ENCODE measurements around the gene GAP43.

The GAP43 gene

GRCh38 chr3:115627180-115628074 is 4.1 kb downstream of the GAP43 start:
- no peak for DNase-seq

DNA sequence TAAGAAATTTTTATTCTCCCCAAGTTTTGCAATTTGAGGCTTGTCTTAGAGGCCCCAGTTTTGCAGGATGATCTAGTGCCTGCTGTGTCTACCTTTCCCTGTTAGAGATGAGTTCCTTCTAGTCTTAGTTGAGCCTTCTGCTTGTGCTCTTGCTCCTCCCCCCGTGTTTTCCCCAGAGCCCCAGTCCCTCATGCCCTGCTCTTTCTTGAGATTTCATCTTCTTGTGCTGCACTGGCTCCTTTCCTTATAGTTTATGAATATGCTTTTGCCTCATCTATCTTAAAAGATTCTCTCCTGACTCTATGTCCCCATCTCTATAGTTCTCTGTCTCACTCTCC is 4.7 kb downstream of the GAP43 start:
- DNase-seq, result no peak

DNA sequence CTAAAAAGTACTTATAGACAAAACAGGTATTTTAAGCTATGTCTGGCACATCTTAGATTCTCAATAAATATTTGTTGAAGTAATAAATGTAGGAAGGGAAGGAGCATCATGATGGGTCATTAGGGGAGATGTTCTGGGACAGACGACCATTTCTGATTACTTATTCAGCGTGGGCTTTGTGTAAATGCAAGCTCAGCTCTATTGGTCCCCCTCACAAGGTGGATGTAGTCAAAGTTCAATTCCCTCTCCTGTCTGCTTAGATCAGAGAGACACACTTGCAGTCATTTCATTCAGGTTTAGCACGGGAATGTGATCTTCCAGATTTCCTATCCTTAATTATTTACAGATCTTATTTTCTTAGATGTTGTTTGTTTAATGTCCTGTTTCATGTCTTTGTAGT is 7.5 kb downstream of the GAP43 start:
- DNase-seq, result no peak

- DNase-seq, result no peak
These were observed 8.7 kb downstream of the GAP43 start for GRCh38 chr3:115632026-115632425.

DNA sequence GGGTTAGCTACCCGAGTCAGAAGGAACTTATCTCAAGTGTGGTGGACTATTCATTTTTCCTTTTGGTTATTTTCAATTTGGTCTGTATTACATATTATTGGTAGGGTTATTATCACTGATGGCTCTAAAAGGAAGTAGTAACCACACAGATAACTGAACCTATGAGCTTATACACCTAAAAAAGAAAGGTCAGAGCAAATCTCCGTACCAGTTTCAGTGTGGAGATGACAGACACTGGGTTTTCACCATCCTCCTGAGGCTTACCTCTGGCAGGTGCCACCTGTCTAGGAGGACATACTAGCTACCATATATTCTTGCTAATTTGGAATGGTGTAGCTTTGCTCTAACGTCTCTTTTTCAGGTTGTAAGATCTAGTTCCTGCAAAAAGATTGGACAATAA is 10.2 kb downstream of the GAP43 start:
- no peak for DNase-seq

DNA sequence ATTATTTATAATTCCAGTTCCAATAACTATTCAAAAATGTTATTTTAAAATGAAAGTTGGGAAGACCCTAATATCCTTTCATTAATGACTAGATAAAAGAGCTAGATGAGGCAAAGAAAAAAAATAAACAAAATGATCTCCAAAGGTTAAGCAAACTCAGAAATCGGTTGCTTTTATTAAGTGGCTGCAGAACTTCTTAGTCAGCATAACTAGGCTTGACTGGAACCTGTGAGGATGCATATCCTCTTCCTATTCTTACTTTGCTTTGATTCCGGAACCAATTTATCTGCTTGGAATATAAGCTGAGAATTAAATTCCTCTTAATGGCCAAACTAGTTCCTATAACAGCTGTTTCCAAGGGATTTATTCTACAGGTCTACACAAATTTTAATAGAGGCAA is 10.7 kb downstream of the GAP43 start:
- DNase-seq, result no peak

DNA sequence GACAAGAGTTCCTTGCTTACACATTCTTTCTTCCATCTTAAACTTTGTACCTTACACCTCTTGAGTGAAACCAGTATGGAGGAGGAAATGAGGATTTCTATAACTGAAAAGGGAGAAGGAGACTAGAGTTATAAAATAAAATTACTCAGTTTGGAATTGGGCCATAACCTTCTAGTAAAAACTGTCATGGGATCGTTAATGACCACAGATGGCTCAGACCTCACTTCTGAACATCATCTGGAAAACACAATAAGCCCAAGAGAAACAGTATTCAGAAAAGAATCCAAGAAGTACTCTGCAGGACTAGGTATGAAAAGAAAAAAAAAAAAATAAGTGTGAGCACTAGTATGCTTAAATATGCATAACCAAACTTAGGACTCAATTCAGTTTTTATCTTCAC is 12.1 kb downstream of the GAP43 start:
- no peak for DNase-seq

DNA sequence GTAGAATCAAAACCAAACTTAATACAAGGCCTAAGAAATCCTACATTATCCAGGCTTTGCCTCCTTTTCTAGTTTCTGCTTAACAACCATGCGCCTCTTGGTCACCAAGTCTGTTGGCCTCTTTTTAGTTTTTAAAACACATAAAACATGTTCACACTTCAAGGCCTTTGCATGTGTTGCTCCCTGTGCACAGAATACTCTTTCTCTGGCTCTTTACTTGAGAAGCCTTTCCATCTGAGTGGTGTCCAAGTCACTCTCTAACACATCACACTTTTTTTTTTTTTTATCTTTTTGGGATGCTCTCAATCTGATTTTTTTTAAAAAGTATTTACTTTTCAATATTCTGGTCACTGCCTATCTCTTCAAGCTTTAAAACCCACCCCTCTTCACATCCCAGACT is 14.9 kb downstream of the GAP43 start:
- DNase-seq, result no peak

- DNase-seq, result no peak
These were observed 15.7 kb downstream of the GAP43 start for GRCh38 chr3:115638991-115639390.

- no peak for DNase-seq
These were observed 21.1 kb downstream of the GAP43 start for GRCh38 chr3:115644391-115644790.

GRCh38 chr3:115646027-115646690 is 22.8 kb downstream of the GAP43 start:
- DNase-seq, result no peak

DNA sequence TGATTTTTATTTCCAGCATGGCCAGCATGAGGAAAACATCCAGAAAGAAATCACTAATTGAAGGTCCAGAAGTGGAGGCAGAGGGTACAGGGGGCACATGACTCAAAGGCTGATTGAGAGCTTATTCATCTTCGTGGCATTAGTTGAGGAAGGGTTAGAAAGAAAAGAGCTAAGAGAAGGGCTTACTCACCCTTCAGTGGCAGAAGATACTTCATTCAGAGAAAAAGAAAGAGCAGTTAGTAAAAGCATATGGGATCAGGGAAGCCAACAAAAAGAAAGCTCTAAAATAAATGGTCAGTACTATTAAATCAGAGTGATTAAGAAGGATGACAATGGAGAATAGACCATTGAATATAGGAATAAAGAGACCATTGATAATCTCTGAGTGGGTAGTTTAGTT is 25.2 kb downstream of the GAP43 start:
- no peak for DNase-seq

- no peak for DNase-seq
These were observed 27.8 kb downstream of the GAP43 start for GRCh38 chr3:115651087-115651486.

DNA sequence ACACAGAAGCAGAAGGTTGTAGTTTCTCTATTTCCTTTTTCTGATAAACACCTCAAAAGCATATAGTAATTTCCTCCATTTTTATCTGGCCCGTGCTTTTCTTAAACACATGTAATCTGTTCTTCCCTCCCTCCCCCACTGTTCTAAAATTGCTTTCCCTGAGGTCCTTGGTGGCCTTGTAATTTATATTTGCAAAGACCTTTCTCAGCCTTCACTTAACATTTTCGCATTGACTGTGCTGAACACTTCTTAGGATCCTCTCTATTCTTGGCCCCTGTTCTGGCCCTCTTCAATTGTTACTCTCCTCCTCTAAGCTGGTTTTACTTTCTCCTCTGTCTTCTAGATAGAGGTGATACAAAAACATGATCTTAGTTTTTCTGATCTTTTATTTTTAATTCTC is 28.3 kb downstream of the GAP43 start:
- DNase-seq, result no peak

GRCh38 chr3:115652738-115653137 is 29.4 kb downstream of the GAP43 start:
- DNase-seq, result no peak

DNA sequence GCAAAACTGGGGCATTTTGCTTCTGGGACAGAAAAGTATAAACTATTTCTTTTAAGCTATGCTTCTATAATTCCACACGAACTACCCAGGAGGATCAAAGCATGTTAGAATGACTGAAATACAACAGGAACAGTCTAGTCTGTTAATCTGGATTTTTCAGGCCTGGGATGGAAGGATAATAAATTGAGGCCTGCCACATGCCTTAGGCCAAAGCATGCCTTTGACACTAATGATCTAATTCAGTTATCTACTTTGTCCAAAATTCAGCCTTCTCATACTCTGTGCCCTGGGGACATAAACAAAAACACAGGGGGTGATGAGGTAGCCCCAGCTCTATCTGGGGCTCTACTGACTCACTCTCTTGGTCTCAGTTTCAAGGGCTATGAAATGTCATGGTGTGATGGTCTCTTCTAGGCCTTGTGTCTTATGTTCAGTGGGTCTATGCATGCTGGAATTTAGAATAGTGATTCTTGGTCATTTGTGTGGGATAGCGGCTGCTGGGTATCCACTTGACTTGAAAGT is 32.5 kb downstream of the GAP43 start:
- no peak for DNase-seq

GRCh38 chr3:115657168-115657567 is 33.9 kb downstream of the GAP43 start:
- no peak for DNase-seq

DNA sequence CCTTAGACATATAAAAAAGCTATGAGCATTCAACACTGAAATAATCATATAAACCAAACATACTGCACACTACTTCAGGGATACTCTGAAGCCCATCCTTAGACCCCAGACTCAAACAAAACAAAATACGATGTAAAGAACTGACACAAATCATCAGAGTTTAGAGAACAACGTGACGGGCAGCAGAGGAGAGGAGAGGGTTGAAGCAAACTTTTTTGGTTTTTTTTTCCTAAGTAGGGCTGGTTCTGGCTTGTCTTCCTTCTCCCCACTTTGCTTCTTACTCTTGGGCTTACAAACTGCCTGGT is 34.7 kb downstream of the GAP43 start:
- no peak for DNase-seq

- no peak for DNase-seq
These were observed 35.2 kb downstream of the GAP43 start for GRCh38 chr3:115658337-115659181.

DNA sequence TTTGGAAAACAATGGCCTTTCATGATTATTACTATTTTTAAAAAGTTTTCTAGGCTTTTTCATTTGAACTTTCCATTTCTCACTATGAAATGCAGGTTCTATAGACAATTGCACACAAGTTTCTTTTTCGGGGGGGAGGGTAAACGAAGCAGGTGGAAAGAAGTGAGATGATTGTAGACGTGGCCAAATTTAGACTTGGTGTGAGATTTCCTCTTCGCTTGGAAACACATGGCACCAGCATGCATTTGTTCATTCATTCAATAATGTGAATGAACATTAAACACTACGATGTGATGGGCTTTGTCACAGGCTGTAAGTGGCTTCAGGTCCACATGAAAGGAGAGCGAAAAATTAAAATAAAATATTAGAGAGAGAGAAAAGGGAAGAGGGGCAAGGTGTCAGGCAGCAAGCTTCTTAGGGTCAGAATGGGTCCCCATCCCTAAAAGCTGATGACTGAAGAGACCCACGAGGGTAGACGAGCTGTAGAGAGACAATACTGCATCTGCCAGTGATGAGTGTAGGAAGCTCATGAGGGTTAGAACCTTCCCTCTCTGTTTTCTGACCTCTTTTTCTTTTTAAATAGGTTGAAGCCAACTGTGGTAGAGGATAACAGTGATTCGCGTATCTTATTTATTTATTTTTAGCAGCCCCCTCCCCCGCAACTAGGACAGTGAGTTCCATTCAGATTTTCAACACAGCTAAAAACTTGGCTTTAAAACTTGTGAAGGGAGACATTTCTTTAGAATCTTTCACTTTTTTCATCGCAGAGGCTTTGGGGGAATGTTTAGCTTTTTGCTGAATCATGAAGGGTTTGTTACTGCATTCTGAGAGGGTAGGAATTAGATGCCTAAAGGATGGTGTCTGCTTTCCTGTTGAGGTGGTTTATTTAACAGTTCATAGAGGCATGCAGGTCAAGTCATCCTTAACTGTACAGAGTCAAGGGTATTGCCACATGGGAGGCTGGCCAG is 36.2 kb downstream of the GAP43 start:
- DNase-seq, result no peak

DNA sequence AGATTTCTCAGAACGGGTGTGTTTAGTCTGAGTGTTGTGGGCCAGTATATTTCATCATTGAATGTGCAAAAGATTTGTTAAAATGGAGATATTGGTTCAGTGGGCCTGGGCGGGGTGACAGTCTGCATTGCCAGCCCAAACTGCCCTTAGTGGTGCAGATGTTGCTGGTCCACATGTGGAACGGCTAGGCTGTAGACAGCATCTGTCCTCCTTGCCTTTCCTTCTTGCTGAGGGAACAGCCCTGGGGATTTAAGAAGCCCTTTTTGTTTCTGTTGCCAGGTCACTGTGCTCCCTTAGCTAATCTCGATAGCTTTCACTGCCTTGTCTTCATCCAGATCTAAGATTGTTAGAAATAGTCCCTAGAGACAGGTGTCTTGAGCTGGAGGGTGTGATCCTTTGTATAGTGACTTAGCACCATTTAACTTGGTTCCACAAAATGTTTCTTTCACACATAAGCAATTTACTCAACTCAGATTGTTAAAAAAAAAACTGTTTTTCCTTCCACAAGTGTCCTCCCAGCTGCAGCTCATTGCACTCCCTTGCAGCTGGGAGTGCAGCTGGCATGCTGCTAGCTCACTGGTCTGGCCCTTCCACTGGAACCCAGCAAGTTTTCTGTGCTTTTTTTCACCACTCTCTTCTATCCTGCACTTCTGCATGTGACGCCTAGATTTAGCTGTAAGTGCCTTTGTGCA is 37.5 kb downstream of the GAP43 start:
- DNase-seq, result no peak

DNA sequence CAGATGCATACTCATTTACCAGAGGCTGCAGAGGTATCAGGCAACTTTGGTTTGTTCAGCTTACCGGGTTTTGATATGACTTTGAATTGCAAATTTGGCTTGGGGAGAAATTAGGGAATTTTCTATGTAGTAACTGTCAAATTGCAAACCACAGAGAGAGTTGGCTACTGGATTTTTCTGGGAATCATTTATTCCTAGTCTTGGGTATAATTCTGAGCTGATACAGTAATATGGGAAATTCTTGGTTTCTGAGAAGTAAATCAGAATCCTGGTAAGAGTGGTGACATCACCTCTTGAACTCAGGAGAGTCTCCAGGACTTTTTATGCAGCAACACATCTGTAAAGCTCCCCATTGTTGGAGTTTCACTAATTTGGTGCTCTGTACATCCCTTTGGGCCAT is 39.0 kb downstream of the GAP43 start:
- no peak for DNase-seq
